Measurements from ENCODE around the gene SPRR2A.
"Not testable (repeated sequence)": the region's sequence is repeated elsewhere in the genome, so short reads cannot be mapped to it uniquely, and the experiment has no call there.

Gene SPRR2A

GRCh38 chr1:153057375-153057774, at the start of gene SPRR2A:
TSS of gene SPRR2A (minus strand) at chr1:153057512. CDS start at chr1:153056735, 777 bp downstream.
- DNase-seq (ENCODE audit: low read depth in 2 of 2), result no peak

GRCh38 chr1:153100245-153100644, 42.9 kb upstream of the SPRR2A start:
- DNase-seq (ENCODE audit: low read depth in 2 of 2), result no peak

DNA sequence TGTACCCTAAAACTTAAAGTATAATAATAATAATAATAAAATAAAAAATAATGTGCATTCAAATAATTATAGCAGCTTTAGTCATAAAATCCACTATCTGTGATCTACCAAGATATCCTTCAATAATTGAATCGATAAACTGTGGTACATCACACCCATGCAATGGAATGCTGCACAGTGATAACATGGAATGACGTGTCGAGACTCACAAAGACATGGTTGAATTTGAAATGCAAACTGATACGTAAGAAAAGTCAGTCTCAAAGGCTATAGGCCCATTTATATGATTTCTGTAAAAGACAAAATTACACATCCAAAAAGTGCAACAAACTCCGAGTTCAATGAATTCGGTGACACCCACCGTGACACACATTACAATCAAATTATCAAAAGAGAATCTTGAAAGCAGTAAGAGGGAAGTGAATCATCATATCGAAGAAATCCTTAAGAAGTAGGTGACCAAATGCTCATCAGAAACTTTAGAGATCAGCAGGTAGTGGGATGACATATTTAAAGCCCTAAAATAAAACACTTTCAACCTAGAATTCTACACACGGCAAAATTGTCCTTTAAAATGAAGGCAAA, 42.2 kb upstream of the SPRR2A start:
- DNase-seq (ENCODE audit: low read depth in 2 of 2), result no peak

DNA sequence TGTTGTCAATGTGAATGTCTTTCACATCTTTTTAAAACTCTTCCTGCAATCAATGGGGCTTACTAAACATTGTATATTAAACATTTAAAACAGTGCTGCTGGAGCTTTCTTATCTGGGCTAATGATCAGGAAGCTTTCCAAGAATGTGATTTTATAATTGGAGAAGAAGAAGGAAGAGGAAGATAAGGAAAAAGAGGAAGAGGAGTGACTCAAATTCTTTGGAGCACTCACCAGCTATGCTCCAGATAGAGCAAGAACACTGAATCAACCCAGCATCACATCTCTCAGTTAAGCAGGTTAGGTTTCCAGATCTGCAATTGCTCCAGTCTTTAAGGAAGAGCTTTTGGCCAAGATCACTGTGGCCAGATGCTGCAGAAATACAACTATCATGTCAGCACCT, 38.5 kb upstream of the SPRR2A start:
- no peak for DNase-seq (ENCODE audit: low read depth in 2 of 2)

GRCh38 chr1:153094426-153094825, 37.1 kb upstream of the SPRR2A start, which contains the start of gene SPRR2E:
TSS of gene SPRR2E (minus strand) at chr1:153094526. CDS start at chr1:153093751, 775 bp downstream.
- no peak for DNase-seq (ENCODE audit: low read depth in 2 of 2)

GRCh38 chr1:153087652-153088051, 30.3 kb upstream of the SPRR2A start:
- no peak for DNase-seq (ENCODE audit: low read depth in 2 of 2)

GRCh38 chr1:153081736-153082135, 24.4 kb upstream of the SPRR2A start:
- no peak for DNase-seq (ENCODE audit: low read depth in 2 of 2)

DNA sequence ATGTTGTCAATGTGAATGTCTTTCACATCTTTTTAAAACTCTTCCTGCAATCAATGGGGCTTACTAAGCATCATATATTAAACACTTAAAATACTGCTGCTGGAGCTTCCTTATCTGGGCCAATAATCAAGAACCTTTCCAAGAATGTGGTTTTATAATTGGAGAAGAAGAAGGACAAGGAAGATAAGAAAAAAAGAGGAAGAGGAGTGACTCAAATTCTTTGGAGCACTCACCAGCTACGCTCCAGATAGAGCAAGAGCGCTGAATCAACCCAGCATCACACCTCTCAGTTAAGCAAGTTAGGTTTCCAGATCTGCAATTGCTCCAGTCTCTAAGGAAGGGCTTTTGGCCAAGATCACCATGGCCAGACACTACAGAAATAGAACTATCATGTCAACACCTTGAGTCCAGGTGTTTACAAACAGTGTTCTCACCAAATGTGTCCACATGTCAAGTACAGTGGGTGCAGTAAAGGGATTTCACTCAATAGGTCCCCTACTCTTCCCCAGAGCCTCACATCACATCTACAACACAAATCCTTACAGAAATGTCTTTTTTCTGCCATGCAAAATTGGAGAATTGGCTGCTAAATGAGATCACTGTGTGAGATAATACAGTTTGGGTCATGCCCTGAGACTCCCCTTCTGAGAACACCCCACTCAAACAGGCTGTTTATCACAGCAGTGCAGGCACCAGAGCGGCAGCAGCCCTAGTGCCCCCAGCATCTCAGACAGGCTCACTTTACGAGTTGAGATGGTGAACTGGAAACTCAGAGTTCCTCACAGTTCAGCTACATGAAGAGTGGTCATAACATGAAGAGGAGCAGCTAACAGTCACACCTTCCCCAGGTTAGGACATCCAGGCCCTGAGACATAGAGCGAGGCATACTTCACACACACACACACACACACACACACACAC, 15.8 kb upstream of the SPRR2A start:
- no peak for DNase-seq (ENCODE audit: low read depth in 2 of 2)

- DNase-seq (ENCODE audit: low read depth in 2 of 2), result no peak
Measured at GRCh38 chr1:153071511-153071910, 14.2 kb upstream of the SPRR2A start, which contains the start of gene SPRR2B. TSS of gene SPRR2B (minus strand) at chr1:153071611. CDS start at chr1:153070839, 772 bp downstream.

DNA sequence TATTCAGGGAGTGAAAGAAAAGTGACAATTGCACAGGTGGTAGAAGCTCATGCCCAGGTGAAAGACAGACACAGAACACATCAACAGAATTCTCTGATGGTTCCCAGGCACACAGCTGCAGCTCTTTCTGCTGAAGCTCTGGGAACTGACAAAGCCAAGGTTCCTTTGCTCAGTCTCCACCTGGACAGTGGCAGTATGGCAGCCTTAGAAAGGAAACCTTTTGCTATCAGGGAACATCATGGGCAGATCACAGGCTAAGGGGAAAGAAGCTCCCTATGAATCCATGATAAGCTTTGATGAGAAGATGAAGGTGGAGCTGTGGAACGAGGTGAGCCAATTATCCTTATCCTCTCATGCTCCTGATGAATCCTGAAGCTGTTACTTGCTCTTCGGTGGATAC, 12.9 kb upstream of the SPRR2A start:
- DNase-seq (ENCODE audit: low read depth in 2 of 2), result no peak

DNA sequence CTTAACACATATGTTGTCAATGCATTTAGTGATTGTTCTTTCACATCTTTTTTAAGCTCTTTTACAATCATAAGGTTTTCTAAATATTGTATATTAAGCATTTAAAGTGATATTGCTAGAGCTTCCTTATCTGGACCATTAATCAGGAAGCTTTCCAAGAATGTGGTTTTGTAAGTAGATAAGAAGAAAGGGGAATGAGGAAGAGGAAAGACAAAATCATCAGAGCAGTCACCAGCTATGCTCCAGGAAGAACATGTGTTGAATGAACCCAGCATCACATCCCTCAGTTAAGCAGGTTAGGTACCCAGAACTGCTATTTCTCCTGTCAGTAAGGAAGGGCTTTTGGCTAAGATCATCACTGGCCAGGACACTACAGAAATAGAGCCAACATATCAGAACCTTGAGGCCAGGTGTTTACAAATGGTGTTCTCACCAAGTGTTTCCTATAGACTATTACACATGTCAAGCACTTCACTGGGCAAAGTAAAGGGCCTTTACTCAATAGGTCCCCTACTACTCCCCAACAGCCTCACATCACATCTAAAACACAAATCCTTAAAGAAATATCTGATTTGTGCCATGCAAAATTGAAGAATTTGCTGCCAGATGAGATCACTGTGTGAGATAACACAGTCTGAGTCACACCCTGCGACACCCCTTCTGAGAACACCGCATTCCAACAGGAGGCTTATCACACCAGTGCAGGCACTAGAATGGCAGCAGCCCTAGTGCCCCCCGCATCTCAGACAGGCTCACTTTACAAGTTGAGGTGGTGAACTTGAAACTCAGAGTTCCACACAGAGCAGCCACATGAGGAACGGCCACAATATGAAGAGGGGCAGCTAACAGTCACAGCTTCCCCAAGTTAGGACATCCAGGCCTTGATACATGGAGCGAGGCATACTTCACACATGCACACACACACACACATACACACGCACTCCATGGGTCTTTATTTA, 1.8 kb upstream of the SPRR2A start:
- no peak for DNase-seq (ENCODE audit: low read depth in 2 of 2)

- no peak for DNase-seq (ENCODE audit: low read depth in 2 of 2)
Measured at GRCh38 chr1:153058154-153058553, 842 bp upstream of the SPRR2A start.

DNA sequence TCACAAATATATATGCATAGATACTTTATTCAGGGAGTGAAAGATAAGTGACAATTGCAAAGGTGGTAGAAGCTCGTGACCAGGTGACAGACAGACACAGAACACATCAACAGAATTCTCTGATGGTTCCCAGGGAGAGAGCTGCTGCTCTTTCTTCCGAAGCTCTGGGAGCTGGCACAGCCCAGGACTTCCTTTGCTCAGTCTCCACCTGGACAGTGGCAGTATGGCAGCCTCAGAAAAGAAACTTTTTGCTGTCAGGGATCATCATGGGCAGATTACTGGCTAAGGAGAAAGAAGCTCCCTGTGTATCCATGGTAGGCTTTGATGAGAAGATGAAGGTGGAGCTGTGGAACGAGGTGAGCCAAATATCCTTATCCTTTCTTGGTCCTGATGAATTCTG, 1.2 kb downstream of the SPRR2A start:
- not testable (repeated sequence) for DNase-seq (ENCODE audit: low read depth in 2 of 2)

- no peak for DNase-seq (ENCODE audit: low read depth in 2 of 2)
Measured at GRCh38 chr1:153049211-153049610, 8.1 kb downstream of the SPRR2A start.

DNA sequence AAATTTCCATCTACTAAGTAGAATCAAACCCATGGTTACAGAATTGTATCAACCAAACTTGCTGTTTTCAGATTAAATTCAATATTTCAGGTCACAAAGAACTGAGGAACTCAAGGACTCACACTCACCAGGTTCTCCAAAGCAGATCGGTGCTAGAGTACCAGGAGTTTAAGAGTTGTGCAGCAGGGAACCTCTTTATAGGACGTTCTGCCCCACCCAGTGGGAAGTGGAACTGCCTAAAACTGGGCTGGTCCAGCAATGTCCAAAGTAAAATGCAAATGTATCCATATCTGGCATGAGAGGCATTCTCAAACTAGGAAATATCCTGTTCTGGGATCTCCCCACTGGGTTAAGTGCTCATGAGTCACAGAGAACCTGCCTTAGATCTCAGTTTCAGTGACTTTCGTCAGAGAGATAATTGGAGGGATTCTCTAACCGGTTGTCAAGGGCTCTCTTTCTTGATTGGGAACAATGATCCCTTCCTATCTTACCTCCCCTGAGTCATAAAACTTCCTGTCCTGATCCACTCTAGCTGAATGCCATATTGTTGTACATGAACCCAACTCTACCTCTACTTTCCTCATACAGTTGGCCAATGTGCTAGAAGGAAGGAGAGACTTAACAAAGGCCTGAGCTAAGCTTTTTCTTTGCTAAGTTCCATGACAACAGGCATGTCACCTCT, 16.2 kb downstream of the SPRR2A start, which contains the start of gene SPRR2D:
SPRR2D (minus strand) TSS at position 171 of the 682 bp plus-strand sequence. CDS start 774 bp downstream, outside the sequence.
- DNase-seq (ENCODE audit: low read depth in 2 of 2), result no peak

DNA sequence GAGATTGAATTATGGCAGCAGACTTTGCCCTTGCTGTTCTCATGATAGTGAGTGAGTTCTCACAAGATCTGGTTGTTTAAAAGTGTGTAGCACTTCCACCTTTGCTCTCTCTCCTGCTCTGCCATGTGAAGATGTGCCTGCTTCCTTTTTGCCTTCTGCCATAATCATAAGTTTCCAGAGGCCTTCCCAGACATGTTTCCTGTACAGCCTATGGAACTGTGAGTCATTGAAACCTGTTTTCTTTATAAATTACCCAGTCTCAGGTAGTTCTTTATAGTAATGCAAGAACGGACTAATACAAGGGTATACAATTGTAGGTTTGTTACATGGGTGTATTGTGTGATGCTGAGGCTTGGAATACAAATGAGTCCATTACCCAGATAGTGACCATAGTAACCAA, 22.1 kb downstream of the SPRR2A start:
- no peak for DNase-seq (ENCODE audit: low read depth in 2 of 2)

DNA sequence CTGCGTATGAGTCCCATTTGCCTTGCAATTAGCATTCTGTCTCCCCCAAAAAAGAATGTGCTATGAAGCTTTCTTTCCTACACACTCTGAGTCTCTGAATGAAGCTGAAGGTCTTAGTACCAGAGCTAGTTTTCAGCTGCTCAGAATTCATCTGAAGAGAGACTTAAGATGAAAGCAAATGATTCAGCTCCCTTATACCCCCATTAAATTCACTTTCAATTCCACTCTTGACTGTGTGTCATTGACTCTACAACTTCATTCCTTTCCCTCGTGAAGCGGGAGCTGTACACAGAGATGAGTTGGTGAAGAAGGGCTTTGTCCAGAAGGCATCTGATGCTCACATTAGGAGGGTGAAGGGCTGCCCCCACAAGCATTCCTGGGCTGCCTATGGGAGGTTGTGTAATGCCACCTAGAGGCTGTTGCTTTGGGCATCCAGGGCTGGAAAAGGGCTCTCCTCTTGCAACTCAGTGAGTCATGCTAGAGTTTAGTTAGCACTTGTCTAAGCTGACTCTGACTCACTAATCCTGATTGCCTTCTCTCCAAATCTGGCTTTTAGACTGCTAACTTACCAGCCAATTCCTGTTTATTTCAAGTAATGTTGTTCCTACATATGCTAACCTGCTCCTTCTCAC, 24.5 kb downstream of the SPRR2A start:
- no peak for DNase-seq (ENCODE audit: low read depth in 2 of 2)

DNA sequence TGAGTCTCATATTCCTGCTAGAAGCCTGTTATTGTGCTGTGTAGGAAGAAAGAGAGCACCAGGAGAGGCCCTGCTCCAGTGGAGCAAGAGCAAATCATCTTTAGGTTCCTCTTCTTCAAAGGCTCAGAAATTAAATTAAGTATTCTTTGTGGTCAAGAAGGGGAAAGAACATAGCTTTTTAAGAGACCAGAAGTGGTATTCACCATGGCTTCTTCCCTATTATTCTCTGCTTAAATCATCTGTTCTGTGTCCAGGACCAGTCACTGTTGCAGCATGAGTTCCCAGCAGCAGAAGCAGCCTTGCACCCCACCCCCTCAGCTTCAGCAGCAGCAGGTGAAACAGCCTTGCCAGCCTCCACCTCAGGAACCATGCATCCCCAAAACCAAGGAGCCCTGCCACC, 25.2 kb downstream of the SPRR2A start:
- DNase-seq (ENCODE audit: low read depth in 2 of 2), result no peak

DNA sequence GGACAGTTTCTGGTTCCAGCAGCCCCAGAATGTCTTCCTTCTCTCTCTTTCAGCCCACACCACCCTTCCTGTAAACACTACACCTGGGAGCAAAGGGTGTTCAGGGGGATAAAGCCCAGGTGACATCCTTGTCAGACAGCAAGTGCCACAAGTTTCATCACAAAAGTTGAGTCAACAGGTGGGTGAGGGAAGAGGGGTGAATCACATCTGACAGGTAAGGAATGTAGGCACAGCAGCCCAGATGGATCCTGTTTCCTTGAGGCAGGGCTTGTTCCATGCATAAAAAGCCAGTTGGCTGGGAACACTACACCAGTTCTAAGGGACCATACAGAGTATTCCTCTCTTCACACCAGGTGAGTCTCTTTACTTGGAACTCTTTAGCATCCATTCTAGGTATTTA, 26.4 kb downstream of the SPRR2A start, which contains the start of gene SPRR1B:
SPRR1B (plus strand) TSS at position 309 of the 400 bp plus-strand sequence. CDS start 1,143 bp downstream, outside the sequence.
- DNase-seq (ENCODE audit: low read depth in 2 of 2), result no peak

DNA sequence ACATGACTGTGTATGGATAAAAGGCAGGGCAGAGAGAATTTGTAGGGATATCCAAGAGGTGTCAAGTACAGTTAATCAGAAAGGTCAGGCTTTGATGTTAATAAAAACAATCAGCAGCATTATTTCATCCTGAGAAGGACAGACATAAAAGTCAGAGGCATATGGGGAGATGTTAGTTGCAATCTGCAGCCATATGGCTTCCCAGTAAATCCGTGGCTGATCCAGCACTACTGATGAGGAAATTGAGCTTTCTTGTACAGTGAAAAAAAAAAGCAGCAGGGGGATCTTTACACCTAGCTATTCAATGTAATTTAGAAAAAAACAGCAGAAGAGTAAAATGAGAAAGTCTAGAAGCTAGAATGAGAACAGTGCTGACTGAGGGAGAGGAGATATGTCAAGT, 28.5 kb downstream of the SPRR2A start:
- no peak for DNase-seq (ENCODE audit: low read depth in 2 of 2)
